ENCODE measurements around the gene TSPAN33.
"Not testable (repeated sequence)": the region's sequence is repeated elsewhere in the genome, so short reads cannot be mapped to it uniquely, and the experiment has no call there.

- TF ChIP-seq CTCF (conservative IDR thresholded peaks at IDR 0.05); ZFX (IDR thresholded peaks at IDR 0.05): not testable (repeated sequence)
Measured at GRCh38 chr7:129216101-129216715, 71.7 kb downstream of the TSPAN33 start.

Data from C4-2B (cell line).